HG03342 (cell line): ENCODE measurements around the gene BCAT1.
"Not testable (repeated sequence)": the region's sequence is repeated elsewhere in the genome, so short reads cannot be mapped to it uniquely, and the experiment has no call there.

Experiments
- ATAC-seq: cut with Tn5 transposase; IDR thresholded peaks from one replicate; pipeline ENCODE4 v1.9.1; 2021; ENCODE audit warnings: mild to moderate bottlenecking, moderate library complexity; ENCODE audit not compliant: unreplicated experiment

BCAT1 gene

DNA sequence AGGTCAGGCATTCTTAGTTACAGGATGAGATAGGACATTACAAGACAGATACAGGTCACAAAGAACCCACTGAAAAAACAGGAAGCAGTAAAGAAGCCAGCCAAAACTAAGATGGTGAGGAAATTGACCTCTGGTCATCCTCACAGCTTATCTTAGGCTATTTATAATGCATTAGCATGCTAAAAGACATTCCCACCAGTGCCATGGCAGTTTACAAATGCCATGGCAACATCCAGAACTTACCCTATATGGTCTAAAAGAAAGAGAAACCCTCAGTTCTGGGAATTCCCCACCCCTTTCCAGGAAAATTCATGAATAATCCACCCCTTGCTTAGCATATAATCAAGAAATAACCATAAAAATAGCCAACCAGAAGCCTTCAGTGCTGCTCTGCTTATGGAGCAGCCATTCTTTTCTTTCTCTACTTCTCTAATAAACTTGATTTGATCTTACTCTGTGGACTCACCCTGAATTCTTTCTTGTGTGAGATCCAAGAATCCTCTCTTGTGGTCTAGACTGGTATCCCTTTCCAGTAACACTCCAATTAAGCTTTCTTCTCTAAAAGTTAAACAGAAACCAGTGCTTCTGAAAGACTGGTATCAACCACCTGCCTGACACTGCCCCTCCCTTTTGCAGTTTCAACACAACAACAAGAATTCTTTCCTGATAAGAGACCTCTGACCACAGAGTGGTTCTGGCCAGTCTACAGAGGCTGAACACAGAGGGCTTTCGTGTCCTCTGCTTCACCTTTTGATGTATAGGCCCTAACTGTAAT lies 86.9 kb downstream of the BCAT1 start:
- ATAC-seq, result peak; percentile 57

DNA sequence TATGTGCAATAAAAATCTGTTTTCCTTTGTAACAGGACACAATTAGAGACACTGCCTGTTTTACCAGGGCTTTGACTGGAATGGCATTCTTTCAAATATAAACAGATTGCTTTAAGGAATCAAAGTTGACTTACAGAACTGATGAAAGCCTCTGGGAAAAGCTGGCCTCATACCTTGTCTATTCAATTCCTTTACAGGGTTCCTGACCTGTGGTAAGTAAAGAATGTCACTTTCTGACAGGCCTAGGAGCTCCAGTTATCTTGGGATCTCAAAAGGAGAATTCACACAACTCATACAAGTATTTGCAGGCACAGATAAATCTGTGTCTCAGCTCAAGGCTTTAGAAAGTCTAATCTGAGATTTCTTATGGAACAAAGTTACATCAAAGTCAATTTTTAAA lies 88.4 kb downstream of the BCAT1 start:
- no peak for ATAC-seq

DNA sequence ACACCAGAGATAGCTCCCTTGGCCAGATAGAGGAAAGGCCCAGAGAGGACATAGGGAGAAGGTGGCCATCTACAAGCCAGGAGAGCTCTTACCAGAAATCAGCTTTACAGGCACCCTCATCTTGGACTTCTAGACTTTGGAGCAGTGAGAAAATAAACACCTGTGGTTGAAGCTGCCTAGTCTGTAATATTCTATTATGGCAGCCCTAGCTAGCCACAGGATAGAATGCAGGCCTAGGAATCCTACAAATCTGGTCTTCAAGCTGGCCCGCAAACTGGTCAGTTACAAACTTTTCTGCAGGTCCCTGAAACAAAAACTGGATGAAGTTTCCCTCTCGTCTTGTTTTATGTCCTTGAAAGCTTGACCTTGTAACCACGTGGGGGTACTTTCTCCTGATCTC lies 92.4 kb downstream of the BCAT1 start:
- no peak for ATAC-seq

DNA sequence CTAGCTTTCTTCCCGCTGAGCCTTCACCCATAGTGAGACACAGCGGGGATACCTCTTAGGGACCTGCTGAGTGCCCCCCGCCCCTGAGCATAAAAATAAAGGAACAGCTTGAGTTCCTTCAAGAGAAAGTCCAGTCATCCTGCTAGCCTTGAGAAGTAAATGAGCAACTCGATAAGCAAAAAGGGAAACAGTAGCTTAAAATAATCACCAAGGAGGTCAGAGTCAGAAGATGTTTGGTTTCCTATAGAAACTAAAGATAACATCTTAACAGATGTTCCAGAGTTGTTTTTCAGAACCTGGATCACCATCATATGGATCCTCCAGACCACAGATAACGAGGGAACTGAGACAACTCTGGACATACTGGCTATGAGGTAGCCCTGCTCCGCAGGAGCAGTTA lies 94.0 kb downstream of the BCAT1 start:
- no peak for ATAC-seq

DNA sequence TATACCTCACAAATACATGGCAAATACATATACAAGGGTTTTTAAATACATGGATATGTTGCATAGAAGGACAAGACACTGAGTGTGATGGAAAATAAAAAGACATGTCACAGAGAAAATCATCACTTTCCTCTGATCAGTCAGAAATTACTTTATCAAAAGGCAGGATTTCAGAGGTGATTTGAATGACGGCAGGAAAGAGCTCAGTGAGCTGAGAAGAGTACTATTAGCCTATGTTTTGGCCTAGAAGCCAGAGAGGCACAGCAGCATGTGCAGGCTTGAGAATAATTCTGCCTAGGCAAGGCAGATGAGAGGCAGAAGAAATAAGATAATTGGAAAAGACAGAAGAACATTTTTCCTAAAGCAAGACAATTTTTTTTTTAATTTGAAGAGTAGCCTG lies 94.9 kb downstream of the BCAT1 start:
- no peak for ATAC-seq

DNA sequence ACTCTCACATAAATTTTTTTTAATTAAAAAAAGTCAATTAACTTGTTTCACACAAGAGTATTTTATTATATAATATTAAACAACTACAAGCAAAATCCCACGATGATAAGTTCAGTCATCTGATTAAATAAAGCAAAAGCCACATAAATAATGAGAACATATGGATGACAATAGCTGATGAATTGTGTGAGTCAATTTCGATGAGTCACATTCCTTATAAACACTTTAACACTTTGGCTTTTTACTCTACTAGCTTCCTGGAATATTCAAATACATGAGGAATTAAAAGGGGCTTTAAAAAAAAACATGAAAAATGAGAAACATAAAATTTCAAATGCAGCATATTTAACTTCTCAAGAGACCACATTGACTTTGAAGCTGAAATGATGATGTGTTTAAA lies 95.3 kb downstream of the BCAT1 start:
- no peak for ATAC-seq

DNA sequence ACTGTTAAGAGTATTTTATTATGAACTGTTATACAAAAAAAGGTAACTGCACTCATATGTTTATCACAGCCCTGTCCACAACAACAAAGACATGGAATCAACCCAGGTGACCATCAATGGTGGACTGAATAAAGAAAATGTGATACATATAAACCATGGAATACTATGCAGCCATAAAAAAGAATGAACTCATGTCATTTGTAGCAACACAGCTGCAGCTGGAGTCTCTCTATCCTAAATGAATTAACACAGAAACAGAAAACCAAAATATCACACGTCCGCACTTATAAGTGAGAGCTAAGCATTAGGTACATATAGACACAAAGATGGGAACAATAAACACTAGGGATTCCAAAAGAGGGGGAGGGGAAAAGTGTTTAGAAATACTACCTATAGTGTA lies 95.8 kb downstream of the BCAT1 start:
- no peak for ATAC-seq

DNA sequence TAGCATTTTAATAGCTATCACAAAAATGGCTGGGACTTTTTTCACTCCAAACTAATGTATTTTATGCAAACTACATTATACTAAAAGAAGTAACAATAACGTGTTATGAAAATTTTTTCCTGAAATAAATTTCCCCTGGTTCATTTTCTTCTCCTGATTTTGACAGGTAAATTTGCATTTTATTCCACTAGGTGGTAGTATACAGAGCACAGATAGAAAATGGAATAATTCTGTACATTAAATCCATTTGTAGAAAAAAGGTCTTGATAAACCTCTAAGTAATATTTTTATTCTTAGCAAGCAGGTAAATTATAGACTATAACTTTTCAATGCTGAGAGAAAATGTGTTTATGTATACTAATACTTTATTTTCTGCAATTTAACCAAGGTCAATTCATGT lies 96.5 kb downstream of the BCAT1 start:
- ATAC-seq, result no peak

DNA sequence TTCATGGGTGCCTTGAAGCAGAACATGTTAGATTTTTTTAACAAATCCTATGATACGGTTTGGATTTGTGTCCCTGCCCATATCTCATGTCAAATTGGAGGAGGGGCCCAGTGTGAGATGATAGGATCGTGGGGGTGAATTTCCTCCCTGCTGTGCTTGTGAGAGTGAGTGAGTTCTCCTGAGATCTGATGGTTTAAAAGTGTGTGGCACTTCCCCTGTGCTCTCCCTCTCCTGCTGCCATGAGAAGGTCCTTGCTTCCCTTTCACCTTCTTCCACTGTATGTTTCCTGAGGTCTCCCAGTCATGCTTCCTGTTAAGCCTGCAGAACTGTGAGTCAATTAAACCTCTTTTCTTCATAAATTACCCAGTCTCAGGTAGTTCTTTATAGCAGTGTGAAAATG lies 97.0 kb downstream of the BCAT1 start:
- not testable (repeated sequence) for ATAC-seq

DNA sequence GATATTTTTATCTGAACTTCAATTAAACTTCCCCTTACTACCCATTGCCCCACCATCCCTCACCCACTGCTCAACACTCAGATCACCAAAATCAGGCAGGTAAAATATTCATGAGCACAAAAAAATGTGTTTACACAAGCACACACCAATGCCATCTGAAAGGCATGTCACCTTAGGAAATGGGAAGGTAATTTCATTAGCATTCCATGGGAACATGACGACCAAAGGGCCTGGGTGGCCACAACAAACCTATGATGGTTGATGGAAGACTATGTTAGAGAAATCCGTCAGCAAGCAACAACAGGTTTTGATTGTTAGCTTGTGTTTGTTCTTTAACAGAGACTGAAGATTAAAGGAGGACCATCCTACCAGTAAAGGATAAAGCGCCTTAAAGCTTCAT lies 97.6 kb downstream of the BCAT1 start:
- ATAC-seq, result no peak

DNA sequence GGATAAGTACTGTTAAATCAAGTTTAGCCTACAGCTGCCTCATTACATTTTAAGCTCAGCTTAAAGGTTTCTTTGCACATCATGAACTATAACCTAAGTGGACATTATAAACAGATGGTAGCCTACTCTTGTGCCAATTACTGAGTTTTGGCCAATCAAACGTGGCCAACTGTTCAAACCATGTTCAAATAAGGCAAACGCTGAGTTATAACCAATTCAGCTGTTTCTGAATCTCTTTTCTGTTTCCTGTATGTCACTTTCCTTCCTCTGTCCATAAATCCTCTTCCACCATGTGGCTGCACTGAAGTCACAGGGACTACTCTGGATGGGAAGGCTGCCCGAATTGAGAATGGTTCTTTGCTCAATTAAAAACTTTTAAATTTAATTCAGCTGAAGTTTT lies 98.4 kb downstream of the BCAT1 start:
- ATAC-seq, result no peak

DNA sequence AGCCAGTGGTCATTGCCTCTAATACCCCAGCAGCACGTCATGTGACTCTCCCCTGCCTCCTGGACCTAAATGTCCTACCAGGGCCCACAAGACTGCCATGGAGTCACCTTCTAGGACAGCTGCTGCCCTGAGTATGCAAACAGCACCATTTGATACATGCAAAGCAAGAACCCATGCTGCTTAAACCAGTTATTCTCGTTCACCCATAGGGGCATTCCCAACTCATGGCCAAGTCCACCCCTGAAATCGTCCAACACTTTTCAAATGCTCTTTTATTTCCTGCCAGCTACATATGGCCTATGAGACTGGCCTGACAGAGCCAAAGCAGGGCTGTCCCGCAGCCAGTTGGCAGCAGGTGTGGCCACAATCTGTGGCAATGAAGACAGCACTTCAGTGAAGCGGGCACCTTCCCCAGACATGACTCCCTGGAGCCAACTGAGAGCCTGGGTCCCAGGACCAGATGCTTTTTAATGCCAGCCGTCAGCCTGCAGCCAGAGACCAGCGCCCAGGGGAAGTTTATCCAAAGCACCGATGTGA lies 99.9 kb downstream of the BCAT1 start:
- ATAC-seq, result no peak

DNA sequence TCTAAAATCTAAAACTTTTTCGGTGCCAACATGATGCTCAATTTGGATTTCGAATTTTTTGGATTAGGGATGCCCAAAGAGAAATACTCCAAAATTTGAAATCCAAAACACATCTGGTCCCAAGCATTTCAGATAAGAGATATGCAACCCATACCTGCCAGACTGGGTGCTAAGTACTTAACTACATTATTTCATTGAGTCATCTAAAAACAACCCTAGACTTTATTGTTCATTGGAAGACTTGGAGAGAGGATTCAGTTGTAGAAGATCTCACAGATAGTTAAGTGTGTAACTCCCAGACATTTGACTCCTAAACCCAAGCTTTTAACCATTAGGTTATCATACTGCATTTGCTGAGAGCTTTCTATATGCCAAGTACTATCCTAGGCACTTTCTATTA lies 102.2 kb downstream of the BCAT1 start:
- ATAC-seq, result no peak

DNA sequence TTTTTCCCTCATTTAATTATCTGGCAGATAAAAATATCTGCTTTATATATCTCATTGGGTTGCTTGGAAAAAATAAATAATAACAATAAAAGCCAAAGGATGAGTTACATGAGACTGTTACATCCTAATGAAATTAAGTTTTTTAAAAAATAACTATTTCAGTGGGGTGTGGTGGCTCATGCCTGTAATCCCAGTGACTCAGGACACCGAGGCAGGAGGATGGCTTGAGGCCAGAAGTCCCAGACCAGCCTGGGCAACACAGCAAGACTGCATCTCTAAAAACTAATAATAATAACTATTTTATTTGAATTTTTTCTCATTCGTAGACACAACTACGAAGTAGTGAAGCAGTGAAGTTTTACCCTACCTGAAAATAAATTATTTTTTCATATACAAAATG lies 103.3 kb downstream of the BCAT1 start:
- no peak for ATAC-seq

DNA sequence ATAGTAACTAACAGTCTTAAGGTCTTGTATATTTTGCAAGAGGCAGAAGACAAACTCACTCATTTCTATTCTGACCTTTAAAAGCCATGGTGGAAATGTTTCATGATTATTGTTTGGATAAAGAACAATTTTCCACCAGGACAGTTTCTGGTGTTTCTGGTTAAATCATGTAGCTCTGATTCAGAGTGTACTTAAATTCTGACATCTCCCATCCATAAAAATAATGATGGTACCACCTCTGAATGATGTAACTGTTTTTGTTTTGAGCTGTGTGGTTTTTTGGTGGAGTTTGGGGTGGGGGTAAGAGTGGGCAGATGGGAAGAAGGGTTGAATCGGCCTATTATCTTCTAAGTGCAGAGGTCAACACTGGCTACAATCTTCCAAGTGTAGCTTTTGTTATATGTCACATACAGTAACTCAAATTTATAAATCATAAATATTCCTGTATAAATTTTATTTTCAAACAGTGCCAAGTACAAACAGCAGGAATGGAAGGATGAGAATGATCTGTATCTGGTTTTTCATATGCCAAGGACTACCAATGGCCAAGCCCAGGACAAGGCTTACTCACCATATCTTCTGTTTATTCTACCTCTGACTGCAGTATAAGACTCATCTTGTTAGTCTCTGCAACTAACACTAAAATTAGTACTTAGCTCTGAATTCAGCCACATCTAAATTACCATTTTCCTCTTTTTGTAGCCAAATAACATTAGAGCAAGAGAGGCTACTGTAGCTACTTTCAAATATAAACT lies 108.7 kb downstream of the BCAT1 start:
- ATAC-seq, result no peak

DNA sequence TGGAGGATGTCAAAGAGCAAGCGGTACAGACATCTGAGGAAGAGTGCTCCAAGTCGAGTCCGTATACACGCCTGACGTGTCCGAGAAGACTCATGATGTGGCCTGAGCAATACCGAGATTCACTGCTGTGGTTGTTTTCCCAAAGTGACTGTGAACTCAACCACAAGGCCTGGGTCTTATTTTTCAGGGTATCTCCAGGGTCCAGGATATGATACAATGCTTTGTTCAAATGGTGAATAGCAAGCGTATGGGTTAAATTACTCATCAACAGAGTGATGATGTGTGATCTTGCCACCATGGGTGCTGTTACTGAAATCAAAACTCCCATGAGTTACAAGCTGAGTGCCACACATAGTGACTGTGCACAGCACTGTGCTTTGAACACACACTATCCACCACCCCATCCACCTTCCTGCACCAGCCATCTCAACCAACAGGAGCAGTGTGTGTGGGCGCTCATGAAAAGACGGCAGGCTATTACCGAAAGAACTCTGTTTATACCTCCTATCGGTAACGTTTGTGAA lies 109.6 kb downstream of the BCAT1 start:
- peak; percentile 85 for ATAC-seq

DNA sequence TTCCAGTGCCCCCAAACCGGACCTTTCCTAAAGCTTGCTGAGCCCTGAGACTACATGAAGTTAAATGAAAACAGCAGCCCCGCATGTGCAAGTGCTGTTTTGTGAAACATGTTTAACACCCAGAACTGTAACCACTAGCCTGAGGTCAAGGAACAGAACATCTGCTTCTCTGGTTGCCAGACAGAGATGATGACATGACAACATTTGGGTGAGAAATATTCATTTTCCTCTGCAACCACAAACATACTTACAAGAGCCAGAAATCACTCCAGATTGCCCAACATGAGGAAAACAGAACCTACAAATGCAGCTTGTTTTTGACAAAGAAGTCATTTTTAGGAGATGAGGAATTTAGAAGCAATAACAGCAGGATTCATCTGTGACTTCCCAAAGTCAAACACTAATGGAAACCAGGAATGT lies 110.4 kb downstream of the BCAT1 start:
- ATAC-seq, result peak; percentile 47

DNA sequence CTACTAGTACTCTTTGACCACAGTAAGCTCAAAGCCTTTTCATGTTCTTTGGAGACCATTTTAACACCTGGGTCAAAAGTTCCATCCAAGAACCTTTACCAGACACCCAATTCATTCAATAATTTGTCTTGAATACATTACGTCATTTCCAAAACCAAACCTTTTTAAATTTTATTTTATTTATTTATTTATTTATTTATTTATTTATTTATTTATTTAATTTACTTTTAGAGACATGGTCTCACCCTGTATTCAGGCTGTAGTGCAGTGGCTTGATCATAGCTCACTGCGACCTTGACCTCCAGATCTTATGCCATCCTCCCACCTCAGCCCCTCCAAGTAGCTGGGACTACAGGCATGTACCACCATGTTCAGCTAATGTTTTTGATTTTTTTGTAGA lies 113.5 kb downstream of the BCAT1 start:
- ATAC-seq, result no peak

DNA sequence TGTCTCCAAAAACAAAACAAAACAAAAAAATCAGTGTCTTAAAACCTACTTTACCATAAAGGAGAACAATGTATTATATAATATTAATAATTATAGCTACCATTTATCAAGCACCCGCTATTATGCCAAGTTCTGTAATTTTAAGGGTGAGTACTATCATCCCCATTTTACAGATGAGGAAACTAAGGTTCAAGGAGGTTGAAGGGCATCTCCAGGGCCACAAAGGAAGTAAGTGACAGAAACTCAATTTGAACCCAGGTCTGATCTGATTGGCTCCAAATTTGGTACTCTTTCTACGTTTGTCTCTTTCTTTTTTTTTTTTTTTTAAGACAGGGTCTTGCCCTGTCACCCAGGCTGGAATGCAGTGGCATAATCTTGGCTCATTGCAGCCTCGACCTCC lies 115.4 kb downstream of the BCAT1 start:
- ATAC-seq, result no peak

DNA sequence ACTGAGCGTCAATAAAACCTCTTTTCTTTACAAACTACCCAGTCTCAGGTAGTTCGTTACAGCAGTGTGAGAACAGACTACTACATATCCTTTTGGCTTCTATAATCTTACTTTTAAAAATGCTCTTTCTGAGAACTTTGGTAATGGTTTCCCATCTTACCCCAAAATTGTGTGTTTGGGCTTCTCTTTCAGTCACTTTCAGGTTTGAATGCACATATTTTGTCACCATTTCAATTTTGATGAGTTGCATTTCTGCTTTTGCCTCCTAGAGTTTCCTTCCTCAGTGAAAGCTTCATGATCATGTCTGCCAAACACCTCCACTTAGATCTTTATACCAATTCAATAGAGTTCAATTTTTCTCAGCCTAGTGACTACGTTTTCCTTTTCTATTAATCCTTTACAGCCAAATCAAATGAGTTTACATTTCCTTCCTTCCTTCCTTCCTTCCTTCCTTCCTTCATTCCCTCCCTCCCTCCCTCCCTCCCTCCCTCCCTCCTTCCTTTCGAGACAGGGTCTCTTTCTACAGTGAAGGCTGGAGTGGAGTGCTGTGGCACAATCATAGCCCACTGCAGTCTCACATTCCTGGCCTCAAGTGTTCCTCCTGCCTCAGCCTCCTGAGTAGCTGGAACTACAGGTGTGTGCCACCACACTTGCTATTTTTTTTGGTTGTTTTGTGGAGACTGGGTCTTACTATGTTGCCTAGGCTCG lies 124.9 kb downstream of the BCAT1 start:
- no peak for ATAC-seq

DNA sequence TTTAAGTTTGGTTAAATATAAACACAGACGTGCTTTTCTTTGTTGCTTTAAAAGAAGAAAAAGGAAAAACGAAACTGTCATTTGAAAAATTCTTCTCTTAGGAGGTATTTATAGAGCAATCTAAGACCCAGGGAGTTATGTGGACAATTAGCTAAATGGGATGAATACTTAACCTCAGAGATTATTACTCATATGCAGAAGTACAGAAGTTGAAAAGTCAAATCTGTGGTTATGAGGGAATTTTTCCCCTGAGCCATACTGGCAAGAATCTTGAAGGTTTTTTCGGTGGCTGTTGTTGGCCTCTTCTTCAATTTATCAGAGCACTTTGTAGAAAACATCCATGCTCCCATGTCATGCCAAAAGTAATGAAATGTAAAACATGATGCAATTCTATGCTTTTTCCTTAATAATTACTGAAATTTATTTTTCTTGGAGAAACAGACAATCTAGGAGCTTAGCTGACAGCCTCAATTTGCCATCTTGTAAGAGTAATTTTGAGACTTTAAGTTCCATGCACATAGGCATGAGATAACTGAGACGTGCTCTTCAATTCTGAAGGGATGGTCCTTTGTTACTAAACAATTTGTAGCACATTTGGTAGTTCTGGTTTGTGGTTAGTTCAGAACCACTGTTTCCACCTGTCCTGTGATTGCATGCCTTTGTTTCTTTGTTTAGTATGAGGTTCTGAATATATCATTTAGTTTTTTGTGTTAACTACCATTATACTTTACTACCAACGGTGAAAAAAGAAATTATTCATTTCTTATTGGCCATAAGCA lies 126.6 kb downstream of the BCAT1 start:
- peak; percentile 82 for ATAC-seq
